Esophagus squamous epithelium (tissue), 4 donors: Measurements from ENCODE around the gene OGFOD3.
"Not testable (repeated sequence)": the region's sequence is repeated elsewhere in the genome, so short reads cannot be mapped to it uniquely, and the experiment has no call there.

ENCODE experiments used
- POLR2A ChIP-seq, 4 donors: fragments of 450-650 bp; IDR thresholded peaks; one replicate each; pipeline ENCODE4 v1.6.1; 2017; ENCODE audit warnings: antibody characterized with exemption in 4 of 4, mild to moderate bottlenecking in 4 of 4, moderate library complexity in 3 of 4
- TF ChIP-seq, protein P1 (sequence below), 6 experiments: fragments of 450-650 bp in 4 of 6; fragments of 200-600 bp in 2 of 6; sonication (generic) in 2 of 6; IDR thresholded peaks; one replicate each; pipeline ENCODE4 v1.5.1; 2016 to 2019; ENCODE audit warnings: antibody characterized with exemption in 6 of 6, mild to moderate bottlenecking in 4 of 6, moderate library complexity in 4 of 6

DNA sequence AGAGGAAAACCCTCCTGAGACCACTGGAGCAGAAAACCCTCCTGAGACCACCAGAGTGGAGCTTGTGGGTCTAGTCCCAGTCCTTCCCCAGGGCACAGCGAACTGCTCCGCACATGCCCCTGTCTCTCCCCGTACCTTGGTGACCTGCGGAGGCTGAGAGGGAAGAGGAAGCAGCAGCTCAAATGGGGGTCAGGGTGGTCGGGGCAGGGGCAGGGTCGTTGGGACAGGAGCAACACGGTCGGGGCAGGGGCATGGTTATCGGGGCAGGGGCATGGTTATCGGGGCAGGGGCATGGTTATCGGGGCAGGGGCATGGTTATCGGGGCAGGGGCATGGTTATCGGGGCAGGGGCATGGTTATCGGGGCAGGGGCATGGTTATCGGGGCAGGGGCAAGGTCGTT, 6.3 kb downstream of the OGFOD3 start:
- TF ChIP-seq, protein P1, sequence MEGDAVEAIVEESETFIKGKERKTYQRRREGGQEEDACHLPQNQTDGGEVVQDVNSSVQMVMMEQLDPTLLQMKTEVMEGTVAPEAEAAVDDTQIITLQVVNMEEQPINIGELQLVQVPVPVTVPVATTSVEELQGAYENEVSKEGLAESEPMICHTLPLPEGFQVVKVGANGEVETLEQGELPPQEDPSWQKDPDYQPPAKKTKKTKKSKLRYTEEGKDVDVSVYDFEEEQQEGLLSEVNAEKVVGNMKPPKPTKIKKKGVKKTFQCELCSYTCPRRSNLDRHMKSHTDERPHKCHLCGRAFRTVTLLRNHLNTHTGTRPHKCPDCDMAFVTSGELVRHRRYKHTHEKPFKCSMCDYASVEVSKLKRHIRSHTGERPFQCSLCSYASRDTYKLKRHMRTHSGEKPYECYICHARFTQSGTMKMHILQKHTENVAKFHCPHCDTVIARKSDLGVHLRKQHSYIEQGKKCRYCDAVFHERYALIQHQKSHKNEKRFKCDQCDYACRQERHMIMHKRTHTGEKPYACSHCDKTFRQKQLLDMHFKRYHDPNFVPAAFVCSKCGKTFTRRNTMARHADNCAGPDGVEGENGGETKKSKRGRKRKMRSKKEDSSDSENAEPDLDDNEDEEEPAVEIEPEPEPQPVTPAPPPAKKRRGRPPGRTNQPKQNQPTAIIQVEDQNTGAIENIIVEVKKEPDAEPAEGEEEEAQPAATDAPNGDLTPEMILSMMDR (IDR thresholded peaks at IDR 0.05), result not testable (repeated sequence)
- TF ChIP-seq POLR2A (IDR thresholded peaks at IDR 0.05), result not testable (repeated sequence)
